ENCODE results near the gene TMC5. TPM values are rescaled to one million over a fixed set of nuclear protein-coding genes. Genes with fewer than 3 reads are reported as not detected.

TMC5 gene
- total RNA-seq, 1 donor from 2014 or later: 0.33 TPM

DNA sequence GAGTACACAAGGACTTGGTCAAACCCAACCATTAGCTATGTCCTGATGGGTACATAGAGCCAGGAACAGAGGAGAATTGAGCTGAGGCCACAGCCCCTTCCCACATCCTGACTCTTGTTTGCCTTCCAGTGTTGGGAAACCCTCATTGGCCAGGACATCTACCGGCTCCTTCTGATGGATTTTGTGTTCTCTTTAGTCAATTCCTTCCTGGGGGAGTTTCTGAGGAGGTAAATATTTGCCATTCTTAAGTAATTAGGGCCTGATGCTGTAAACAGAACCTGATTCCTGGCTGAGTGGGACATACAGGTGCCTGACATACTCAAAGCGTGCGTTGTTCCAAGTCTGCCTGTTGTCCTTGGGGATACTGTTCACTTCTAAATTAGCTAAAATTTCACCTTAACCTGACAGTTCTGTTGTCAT is 61.6 kb downstream of the TMC5 start:
- no peak for DNase-seq (ENCODE audit: low read depth)
- H3K36me3 ChIP-seq (ENCODE audit: control insufficient read depth, insufficient read depth, low read length): no peaks in the 10 kb centered on the region
- TF ChIP-seq, protein P1, sequence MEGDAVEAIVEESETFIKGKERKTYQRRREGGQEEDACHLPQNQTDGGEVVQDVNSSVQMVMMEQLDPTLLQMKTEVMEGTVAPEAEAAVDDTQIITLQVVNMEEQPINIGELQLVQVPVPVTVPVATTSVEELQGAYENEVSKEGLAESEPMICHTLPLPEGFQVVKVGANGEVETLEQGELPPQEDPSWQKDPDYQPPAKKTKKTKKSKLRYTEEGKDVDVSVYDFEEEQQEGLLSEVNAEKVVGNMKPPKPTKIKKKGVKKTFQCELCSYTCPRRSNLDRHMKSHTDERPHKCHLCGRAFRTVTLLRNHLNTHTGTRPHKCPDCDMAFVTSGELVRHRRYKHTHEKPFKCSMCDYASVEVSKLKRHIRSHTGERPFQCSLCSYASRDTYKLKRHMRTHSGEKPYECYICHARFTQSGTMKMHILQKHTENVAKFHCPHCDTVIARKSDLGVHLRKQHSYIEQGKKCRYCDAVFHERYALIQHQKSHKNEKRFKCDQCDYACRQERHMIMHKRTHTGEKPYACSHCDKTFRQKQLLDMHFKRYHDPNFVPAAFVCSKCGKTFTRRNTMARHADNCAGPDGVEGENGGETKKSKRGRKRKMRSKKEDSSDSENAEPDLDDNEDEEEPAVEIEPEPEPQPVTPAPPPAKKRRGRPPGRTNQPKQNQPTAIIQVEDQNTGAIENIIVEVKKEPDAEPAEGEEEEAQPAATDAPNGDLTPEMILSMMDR (IDR thresholded peaks at IDR 0.05; ENCODE audit: insufficient read depth, low read length, poor library complexity, severe bottlenecking): no peak

GRCh38 chr16:19481296-19481695 is 63.6 kb downstream of the TMC5 start:
- H3K4me3 ChIP-seq (ENCODE audit: low read depth, low read length): no peak overlapping the region
- no peaks in the 10 kb centered on the region for H3K27me3 ChIP-seq (ENCODE audit: control insufficient read depth, insufficient read depth, low read length)
- no peak for DNase-seq (ENCODE audit: low read depth)
- no peaks in the 10 kb centered on the region for H3K36me3 ChIP-seq (ENCODE audit: control insufficient read depth, insufficient read depth, low read length)
- TF ChIP-seq, protein P1 (IDR thresholded peaks at IDR 0.05; ENCODE audit: insufficient read depth, low read length, poor library complexity, severe bottlenecking): no peak

More for the DNA sequence above, 61.6 kb downstream of the TMC5 start:
- H3K27me3 ChIP-seq (ENCODE audit: control insufficient read depth, insufficient read depth, low read length): no peaks in the 10 kb centered on the region
- H3K4me3 ChIP-seq (ENCODE audit: low read depth, low read length): no peak overlapping the region

DNA sequence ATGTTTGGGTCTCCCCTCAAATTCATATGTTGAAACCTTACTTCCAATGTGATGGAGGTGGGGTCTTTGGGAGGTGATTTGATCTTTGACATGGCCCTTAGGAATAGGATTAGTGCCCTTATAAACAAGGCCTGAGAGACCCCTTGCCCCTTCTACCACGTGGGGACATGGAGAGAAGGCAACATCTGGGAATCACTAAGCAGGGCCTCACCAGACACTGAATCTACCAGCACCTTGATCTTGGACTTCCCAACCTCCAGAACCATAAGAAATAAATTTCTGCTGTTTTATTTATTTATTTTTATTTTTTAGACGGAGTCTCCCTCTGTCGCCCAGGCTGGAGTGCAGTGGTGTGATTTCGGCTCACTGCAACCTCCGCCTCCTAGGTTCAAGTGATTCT is 64.1 kb downstream of the TMC5 start:
- Histone ChIP-seq H3K4me3 (ENCODE audit: low read depth, low read length) (no peak overlapping the region), H3K36me3 (ENCODE audit: control insufficient read depth, insufficient read depth, low read length) (no peaks in the 10 kb centered on the region), H3K27me3 (ENCODE audit: control insufficient read depth, insufficient read depth, low read length) (no peaks in the 10 kb centered on the region)
- DNase-seq (ENCODE audit: low read depth): no peak
- TF ChIP-seq, protein P1 (IDR thresholded peaks at IDR 0.05; ENCODE audit: insufficient read depth, low read length, poor library complexity, severe bottlenecking): no peak

DNA sequence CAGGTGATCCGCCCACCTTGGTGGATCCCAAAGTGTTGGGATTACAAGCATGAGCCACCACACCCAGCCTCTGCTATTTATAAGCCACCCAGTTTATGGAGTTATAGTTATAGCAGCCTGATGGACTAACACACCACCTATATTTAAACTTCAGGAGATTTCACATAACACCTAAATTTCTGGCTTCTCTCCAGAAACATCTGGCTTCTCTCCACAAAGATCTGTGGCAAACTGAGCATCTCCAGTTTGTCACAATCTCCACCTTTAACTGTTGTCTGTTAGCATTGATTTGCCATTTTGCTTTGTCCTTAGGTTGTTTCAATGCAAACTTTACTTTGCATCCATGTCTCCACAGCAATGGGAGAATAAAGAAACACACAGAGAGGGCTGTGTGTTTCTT is 64.6 kb downstream of the TMC5 start:
- Histone ChIP-seq H3K36me3 (ENCODE audit: control insufficient read depth, insufficient read depth, low read length) (no peaks in the 10 kb centered on the region), H3K4me3 (ENCODE audit: low read depth, low read length) (no peak overlapping the region), H3K27me3 (ENCODE audit: control insufficient read depth, insufficient read depth, low read length) (no peaks in the 10 kb centered on the region)
- TF ChIP-seq, protein P1 (IDR thresholded peaks at IDR 0.05; ENCODE audit: insufficient read depth, low read length, poor library complexity, severe bottlenecking): no peak
- DNase-seq (ENCODE audit: low read depth): no peak

- Histone ChIP-seq H3K4me3 (ENCODE audit: low read depth, low read length) (no peak overlapping the region), H3K27me3 (ENCODE audit: control insufficient read depth, insufficient read depth, low read length) (no peaks in the 10 kb centered on the region), H3K36me3 (ENCODE audit: control insufficient read depth, insufficient read depth, low read length) (no peaks in the 10 kb centered on the region)
- no peak for DNase-seq (ENCODE audit: low read depth)
- TF ChIP-seq, protein P1 (IDR thresholded peaks at IDR 0.05; ENCODE audit: insufficient read depth, low read length, poor library complexity, severe bottlenecking): no peak
Observed at GRCh38 chr16:19484096-19484495, 66.4 kb downstream of the TMC5 start.

DNA sequence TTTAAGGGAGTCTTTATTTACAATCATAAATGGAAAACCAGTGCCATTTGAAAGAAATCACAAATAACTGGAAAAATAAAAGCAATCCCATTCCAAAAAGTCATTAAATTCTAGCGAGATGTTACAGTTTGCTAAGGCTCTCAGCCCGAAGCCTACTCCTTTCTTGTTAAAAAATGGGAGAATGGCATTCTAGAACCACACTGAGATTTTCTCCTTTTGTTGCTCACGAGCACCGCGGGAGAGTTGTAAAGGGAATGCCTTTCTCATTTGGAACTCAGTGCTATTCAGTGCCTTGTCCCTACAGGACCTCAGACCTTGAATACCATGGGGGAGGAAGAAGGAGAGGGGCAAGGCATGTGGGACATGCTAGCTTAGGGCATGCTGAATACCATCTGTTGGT is 67.9 kb downstream of the TMC5 start:
- no peak overlapping the region for H3K4me3 ChIP-seq (ENCODE audit: low read depth, low read length)
- H3K36me3 ChIP-seq (ENCODE audit: control insufficient read depth, insufficient read depth, low read length): no peaks in the 10 kb centered on the region
- TF ChIP-seq, protein P1 (IDR thresholded peaks at IDR 0.05; ENCODE audit: insufficient read depth, low read length, poor library complexity, severe bottlenecking): no peak
- DNase-seq (ENCODE audit: low read depth): no peak
- peaks cover 2% of the 10 kb centered on the region for H3K27me3 ChIP-seq (ENCODE audit: control insufficient read depth, insufficient read depth, low read length)

Data from kidney epithelial cell (primary cell).